Measurements from ENCODE around the gene LRRC47. TPM values are rescaled to one million over a fixed set of nuclear protein-coding genes. Genes with fewer than 3 reads are reported as not detected.

LRRC47 gene
- total RNA-seq, 2 donors from 2014 or later, result 31.9 to 42.7 TPM

GRCh38 chr1:3740752-3741151 is 55.5 kb downstream of the LRRC47 start:
- intact Hi-C loops (cut with DNase I), result no loop called here
- Histone ChIP-seq H3K9ac (ENCODE audit: low read depth in 2 of 2, low read length in 2 of 2) (no peak overlapping the region), H3K27me3 (no peaks in the 10 kb centered on the region), H3K36me3 (no peaks in the 10 kb centered on the region), H3K27ac (no peak overlapping the region), H3K4me3 (no peak overlapping the region), H3K9me3 (no peaks in the 10 kb centered on the region), H3K4me1 (no peaks in the 10 kb centered on the region)
- DNase-seq, result no peak
- TF ChIP-seq CTCF (IDR thresholded peaks at IDR 0.05), result no peak

GRCh38 chr1:3740042-3740441 is 56.3 kb downstream of the LRRC47 start:
- H3K27me3 ChIP-seq, result no peaks in the 10 kb centered on the region
- no peak for DNase-seq
- intact Hi-C loops (cut with DNase I), result no loop called here
- no peak overlapping the region for H3K4me3 ChIP-seq
- TF ChIP-seq CTCF (IDR thresholded peaks at IDR 0.05), result no peak
- H3K36me3 ChIP-seq, result no peaks in the 10 kb centered on the region
- no peak overlapping the region for H3K9ac ChIP-seq (ENCODE audit: low read depth in 2 of 2, low read length in 2 of 2)
- no peaks in the 10 kb centered on the region for H3K4me1 ChIP-seq
- no peak overlapping the region for H3K27ac ChIP-seq
- no peaks in the 10 kb centered on the region for H3K9me3 ChIP-seq

- no peaks in the 10 kb centered on the region for H3K36me3 ChIP-seq
- no peak for TF ChIP-seq CTCF (IDR thresholded peaks at IDR 0.05)
- H3K27me3 ChIP-seq, result no peaks in the 10 kb centered on the region
- intact Hi-C loops (cut with DNase I), result no loop called here
- H3K4me1 ChIP-seq, result no peaks in the 10 kb centered on the region
- H3K9me3 ChIP-seq, result no peaks in the 10 kb centered on the region
- H3K9ac ChIP-seq (ENCODE audit: low read depth in 2 of 2, low read length in 2 of 2), result no peak overlapping the region
- no peak for DNase-seq
- H3K4me3 ChIP-seq, result no peak overlapping the region
- H3K27ac ChIP-seq, result no peak overlapping the region
Observed at GRCh38 chr1:3738943-3739342, 57.4 kb downstream of the LRRC47 start.

GRCh38 chr1:3736708-3737107 is 59.6 kb downstream of the LRRC47 start:
- no peak for DNase-seq
- Histone ChIP-seq H3K27ac (no peak overlapping the region), H3K36me3 (no peaks in the 10 kb centered on the region), H3K9me3 (no peaks in the 10 kb centered on the region), H3K9ac (ENCODE audit: low read depth in 2 of 2, low read length in 2 of 2) (no peak overlapping the region), H3K4me3 (no peak overlapping the region), H3K27me3 (no peaks in the 10 kb centered on the region), H3K4me1 (no peaks in the 10 kb centered on the region)
- intact Hi-C loops (cut with DNase I), result no loop called here
- no peak for TF ChIP-seq CTCF (IDR thresholded peaks at IDR 0.05)

- Histone ChIP-seq H3K36me3 (no peaks in the 10 kb centered on the region), H3K4me1 (no peaks in the 10 kb centered on the region), H3K27ac (no peak overlapping the region), H3K4me3 (no peak overlapping the region), H3K9ac (ENCODE audit: low read depth in 2 of 2, low read length in 2 of 2) (no peak overlapping the region), H3K9me3 (no peaks in the 10 kb centered on the region), H3K27me3 (no peaks in the 10 kb centered on the region)
- intact Hi-C loops (cut with DNase I), result no loop called here
- no peak for DNase-seq
- no peak for TF ChIP-seq CTCF (IDR thresholded peaks at IDR 0.05)
Observed at GRCh38 chr1:3736131-3736561, 60.2 kb downstream of the LRRC47 start.

- no peak overlapping the region for H3K9ac ChIP-seq (ENCODE audit: low read depth in 2 of 2, low read length in 2 of 2)
- TF ChIP-seq CTCF (IDR thresholded peaks at IDR 0.05), result no peak
- H3K27me3 ChIP-seq, result no peaks in the 10 kb centered on the region
- DNase-seq, result no peak
- H3K4me1 ChIP-seq, result no peaks in the 10 kb centered on the region
- H3K4me3 ChIP-seq, result no peak overlapping the region
- H3K36me3 ChIP-seq, result no peaks in the 10 kb centered on the region
- H3K27ac ChIP-seq, result no peak overlapping the region
- intact Hi-C loops (cut with DNase I), result no loop called here
- no peaks in the 10 kb centered on the region for H3K9me3 ChIP-seq
Observed at GRCh38 chr1:3735688-3736087, 60.6 kb downstream of the LRRC47 start.

Data from colonic mucosa (tissue), 4 donors.